ENCODE results near the gene MKS1.

DNA sequence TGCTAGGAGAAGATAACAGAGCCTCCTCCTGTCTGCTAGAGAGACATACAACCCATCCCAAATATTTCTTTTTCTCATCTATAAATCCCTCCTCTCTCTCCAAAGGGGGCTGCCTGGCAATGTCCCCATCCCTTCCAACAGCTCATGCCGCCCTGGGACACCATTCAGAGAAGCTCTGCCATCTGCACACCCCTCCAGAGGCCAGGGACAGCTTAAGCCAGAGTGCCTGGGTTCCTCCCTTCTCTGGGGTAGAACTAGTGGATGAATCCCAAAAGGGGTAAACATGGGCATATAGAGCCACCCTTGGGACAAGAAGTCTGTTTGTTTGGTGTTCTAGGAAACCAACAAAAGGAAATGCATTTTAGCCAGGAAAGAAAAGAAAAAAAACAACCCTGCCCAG, 16.8 kb upstream of the MKS1 start:
- TF ChIP-seq POLR2AphosphoS5 (IDR thresholded peaks at IDR 0.05): no peak
- no peak for TF ChIP-seq POLR2A (IDR thresholded peaks at IDR 0.05)
- TF ChIP-seq, protein P1, sequence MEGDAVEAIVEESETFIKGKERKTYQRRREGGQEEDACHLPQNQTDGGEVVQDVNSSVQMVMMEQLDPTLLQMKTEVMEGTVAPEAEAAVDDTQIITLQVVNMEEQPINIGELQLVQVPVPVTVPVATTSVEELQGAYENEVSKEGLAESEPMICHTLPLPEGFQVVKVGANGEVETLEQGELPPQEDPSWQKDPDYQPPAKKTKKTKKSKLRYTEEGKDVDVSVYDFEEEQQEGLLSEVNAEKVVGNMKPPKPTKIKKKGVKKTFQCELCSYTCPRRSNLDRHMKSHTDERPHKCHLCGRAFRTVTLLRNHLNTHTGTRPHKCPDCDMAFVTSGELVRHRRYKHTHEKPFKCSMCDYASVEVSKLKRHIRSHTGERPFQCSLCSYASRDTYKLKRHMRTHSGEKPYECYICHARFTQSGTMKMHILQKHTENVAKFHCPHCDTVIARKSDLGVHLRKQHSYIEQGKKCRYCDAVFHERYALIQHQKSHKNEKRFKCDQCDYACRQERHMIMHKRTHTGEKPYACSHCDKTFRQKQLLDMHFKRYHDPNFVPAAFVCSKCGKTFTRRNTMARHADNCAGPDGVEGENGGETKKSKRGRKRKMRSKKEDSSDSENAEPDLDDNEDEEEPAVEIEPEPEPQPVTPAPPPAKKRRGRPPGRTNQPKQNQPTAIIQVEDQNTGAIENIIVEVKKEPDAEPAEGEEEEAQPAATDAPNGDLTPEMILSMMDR (IDR thresholded peaks at IDR 0.05): no peak

Data from sigmoid colon (tissue), 4 donors.